ENCODE results near the gene RTRAF.

RTRAF gene

DNA sequence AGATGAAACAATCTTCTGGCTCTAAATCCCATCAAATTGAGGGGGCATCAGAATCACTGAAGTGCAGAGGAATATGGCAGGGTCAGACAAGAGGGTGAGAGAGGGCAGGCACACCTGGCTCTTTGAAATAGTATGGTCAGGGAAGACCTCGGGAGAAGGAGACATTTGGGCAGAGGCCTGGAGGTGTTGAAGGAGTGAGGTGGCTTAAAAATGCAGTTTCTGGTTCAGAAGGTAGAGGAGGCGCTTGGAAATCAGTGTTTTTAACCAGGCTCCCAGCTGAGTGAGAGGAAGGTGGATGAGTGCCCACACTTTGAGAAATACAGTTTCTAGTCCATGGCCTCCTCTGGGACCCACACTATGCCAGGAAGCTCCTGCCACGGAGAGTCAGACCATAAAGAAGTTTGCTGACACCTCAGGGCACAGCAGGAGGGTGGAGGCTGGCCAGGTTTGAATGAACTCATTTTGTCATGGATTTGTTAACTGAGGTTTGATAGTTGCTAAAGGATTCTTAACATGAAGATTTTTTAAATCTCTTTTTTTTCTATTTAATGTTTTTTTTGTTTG lies 59.4 kb downstream of the RTRAF start:
- DNase-seq, result no peak
- Mint-ChIP-seq H3K36me3 (ENCODE audit: low read depth) (peaks cover 20% of the 10 kb centered on the region), H3K9me3 (no peaks in the 10 kb centered on the region), H3K27ac (no peak overlapping the region), H3K27me3 (ENCODE audit: low read depth, poor library complexity) (peaks cover 7% of the 10 kb centered on the region), H3K4me3 (no peak overlapping the region), H3K4me1 (peaks cover 85% of the 10 kb centered on the region)
- TF ChIP-seq, protein P1, sequence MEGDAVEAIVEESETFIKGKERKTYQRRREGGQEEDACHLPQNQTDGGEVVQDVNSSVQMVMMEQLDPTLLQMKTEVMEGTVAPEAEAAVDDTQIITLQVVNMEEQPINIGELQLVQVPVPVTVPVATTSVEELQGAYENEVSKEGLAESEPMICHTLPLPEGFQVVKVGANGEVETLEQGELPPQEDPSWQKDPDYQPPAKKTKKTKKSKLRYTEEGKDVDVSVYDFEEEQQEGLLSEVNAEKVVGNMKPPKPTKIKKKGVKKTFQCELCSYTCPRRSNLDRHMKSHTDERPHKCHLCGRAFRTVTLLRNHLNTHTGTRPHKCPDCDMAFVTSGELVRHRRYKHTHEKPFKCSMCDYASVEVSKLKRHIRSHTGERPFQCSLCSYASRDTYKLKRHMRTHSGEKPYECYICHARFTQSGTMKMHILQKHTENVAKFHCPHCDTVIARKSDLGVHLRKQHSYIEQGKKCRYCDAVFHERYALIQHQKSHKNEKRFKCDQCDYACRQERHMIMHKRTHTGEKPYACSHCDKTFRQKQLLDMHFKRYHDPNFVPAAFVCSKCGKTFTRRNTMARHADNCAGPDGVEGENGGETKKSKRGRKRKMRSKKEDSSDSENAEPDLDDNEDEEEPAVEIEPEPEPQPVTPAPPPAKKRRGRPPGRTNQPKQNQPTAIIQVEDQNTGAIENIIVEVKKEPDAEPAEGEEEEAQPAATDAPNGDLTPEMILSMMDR (IDR thresholded peaks at IDR 0.05), result no peak

DNA sequence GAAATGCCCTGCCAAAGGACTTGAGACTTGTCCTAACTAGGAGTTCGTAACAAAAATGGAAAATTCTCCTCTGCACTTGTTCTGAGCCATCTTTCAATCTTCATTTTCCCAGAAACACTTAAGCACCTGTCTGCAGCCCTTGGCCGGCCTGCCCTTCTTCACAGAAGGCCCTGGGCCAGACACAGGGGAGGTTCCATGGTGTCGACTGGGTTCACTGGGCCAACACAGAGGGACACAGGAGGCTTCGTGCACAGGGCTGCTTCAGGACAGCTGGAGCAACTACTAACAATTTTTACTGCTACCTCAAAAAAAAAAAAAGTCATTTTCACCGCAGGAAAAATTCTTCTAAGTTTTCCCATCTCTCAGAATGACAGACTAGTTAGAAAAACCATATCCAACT lies 59.9 kb downstream of the RTRAF start:
- no peak for DNase-seq
- H3K9me3 Mint-ChIP-seq, result no peaks in the 10 kb centered on the region
- H3K27me3 Mint-ChIP-seq (ENCODE audit: low read depth, poor library complexity), result peaks cover 6% of the 10 kb centered on the region
- H3K36me3 Mint-ChIP-seq (ENCODE audit: low read depth), result peaks cover 22% of the 10 kb centered on the region
- H3K27ac Mint-ChIP-seq, result no peak overlapping the region
- no peak overlapping the region for H3K4me3 Mint-ChIP-seq
- H3K4me1 Mint-ChIP-seq, result peaks cover 82% of the 10 kb centered on the region
- TF ChIP-seq, protein P1 (IDR thresholded peaks at IDR 0.05), result no peak

DNA sequence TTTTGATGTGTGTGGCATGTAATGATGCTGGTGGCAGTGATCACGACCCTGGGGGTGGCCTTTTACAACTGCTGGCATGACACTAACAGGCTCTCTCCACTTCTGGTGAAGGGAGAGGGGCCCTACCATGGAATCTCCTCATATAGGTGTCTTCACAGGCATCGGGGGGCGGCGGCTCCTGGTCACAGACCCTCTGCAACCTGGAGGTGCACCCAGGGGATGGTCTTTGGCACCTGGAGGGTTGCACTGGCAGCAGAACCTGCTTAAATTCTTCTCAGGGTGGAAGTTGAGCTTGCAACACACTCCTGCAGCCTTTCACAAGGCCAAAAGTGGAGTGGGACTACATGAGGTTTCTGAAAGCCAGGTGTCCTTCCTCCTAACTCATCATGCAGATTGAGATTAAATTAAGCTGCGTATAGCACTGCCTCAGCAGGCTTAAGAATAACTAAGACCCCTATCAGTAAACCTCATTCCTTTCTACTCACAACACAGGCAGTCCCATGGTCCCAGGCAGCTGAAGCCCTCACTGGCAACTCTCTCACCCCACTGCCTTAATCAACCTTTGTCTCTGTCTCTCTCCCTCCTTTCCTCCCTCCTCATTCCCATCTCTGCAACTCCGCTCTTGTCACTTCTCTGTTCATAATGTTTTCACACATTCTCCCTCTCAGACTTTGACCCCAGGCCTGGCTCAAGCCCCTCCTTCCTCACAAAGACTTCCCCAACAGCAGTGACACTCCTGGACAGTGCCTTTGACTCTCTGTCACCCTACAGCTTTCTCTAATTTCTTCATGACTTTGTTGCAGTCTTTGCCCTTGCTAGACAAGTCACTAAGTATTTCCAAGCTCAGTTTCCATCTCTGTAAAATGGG lies 60.6 kb downstream of the RTRAF start:
- Mint-ChIP-seq H3K4me3 (no peak overlapping the region), H3K27me3 (ENCODE audit: low read depth, poor library complexity) (peaks cover 6% of the 10 kb centered on the region), H3K9me3 (no peaks in the 10 kb centered on the region), H3K27ac (peak overlapping the region; percentile 1), H3K4me1 (peaks cover 82% of the 10 kb centered on the region), H3K36me3 (ENCODE audit: low read depth) (peaks cover 22% of the 10 kb centered on the region)
- DNase-seq, result no peak
- TF ChIP-seq, protein P1 (IDR thresholded peaks at IDR 0.05), result no peak

DNA sequence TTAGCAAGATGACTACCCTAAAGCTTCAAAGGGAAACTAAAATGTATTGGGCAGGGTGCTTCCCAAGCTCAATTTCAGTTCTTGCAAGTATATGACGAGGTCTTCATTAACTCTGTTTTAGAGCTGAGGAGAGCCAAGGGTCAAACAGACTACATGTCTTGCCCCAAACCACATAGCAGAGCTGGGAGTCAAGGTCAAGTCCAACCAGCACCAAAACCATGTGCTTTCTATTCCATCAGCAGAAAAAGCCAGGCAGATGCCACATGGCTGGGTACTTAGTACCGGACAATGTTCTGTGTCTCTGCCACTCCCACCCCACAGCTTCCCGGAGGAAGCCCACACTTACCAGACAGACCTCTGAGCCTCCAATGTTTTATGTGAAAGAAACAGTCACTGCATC lies 61.9 kb downstream of the RTRAF start:
- Mint-ChIP-seq H3K9me3 (no peaks in the 10 kb centered on the region), H3K27ac (no peak overlapping the region), H3K27me3 (ENCODE audit: low read depth, poor library complexity) (peaks cover under 1% of the 10 kb centered on the region), H3K36me3 (ENCODE audit: low read depth) (peaks cover 22% of the 10 kb centered on the region), H3K4me3 (no peak overlapping the region), H3K4me1 (peaks cover 72% of the 10 kb centered on the region)
- no peak for DNase-seq
- TF ChIP-seq, protein P1 (IDR thresholded peaks at IDR 0.05), result no peak

DNA sequence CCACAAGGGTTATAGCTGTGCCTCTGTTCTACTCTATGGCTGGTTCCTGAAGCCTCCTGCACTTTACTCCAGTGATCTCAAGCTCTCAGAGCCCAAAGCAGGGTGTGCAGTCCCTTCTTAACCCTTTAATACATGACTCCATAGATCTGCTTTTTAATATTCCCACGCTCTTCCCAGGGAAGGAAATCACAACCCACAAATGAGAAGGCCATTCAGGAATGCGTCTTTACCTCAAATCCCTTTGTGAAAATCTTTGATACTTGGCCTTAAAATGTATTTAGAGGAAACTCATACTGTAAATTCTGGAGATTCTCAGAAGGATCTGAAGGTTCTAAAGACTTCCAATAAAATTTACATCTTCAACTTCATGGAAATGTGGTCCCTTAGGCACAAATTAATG lies 62.5 kb downstream of the RTRAF start:
- no peak overlapping the region for H3K4me3 Mint-ChIP-seq
- no peaks in the 10 kb centered on the region for H3K9me3 Mint-ChIP-seq
- TF ChIP-seq, protein P1 (IDR thresholded peaks at IDR 0.05), result no peak
- H3K27ac Mint-ChIP-seq, result no peak overlapping the region
- H3K27me3 Mint-ChIP-seq (ENCODE audit: low read depth, poor library complexity), result no peaks in the 10 kb centered on the region
- peaks cover 22% of the 10 kb centered on the region for H3K36me3 Mint-ChIP-seq (ENCODE audit: low read depth)
- H3K4me1 Mint-ChIP-seq, result peaks cover 66% of the 10 kb centered on the region
- DNase-seq, result no peak
